ENCODE measurements around the gene ZNF644. TPM values are rescaled to one million over a fixed set of nuclear protein-coding genes. Genes with fewer than 3 reads are reported as not detected.

ZNF644 gene
- polyA plus RNA-seq, 4 donors: 57.9 to 73.8 (median 68.9) TPM

- DNase-seq (ENCODE audit: low read depth in 4 of 4, low spot score in 2 of 4): no peak
Measured at GRCh38 chr1:90990779-90991178, 31.1 kb downstream of the ZNF644 start.

GRCh38 chr1:90989990-90990389 is 31.8 kb downstream of the ZNF644 start:
- DNase-seq (ENCODE audit: low read depth in 4 of 4, low spot score in 2 of 4): no peak

- no peak for DNase-seq (ENCODE audit: low read depth in 4 of 4, low spot score in 2 of 4)
Measured at GRCh38 chr1:90989302-90989701, 32.5 kb downstream of the ZNF644 start.

GRCh38 chr1:90987841-90988240 is 34.0 kb downstream of the ZNF644 start:
- no peak for DNase-seq (ENCODE audit: low read depth in 4 of 4, low spot score in 2 of 4)

GRCh38 chr1:90986953-90987352 is 34.9 kb downstream of the ZNF644 start:
- no peak for DNase-seq (ENCODE audit: low read depth in 4 of 4, low spot score in 2 of 4)

GRCh38 chr1:90977522-90977921 is 44.3 kb downstream of the ZNF644 start:
- no peak for DNase-seq (ENCODE audit: low read depth in 4 of 4, low spot score in 2 of 4)

GRCh38 chr1:90973897-90974798 is 47.7 kb downstream of the ZNF644 start:
- DNase-seq (ENCODE audit: low read depth in 4 of 4, low spot score in 2 of 4): no peak

GRCh38 chr1:90970208-90970607 is 51.6 kb downstream of the ZNF644 start:
- DNase-seq (ENCODE audit: low read depth in 4 of 4, low spot score in 2 of 4): no peak

GRCh38 chr1:90969241-90969640 is 52.6 kb downstream of the ZNF644 start:
- no peak for DNase-seq (ENCODE audit: low read depth in 4 of 4, low spot score in 2 of 4)

- peak in 1 of 4 donors; percentile 10 for DNase-seq (ENCODE audit: low read depth in 4 of 4, low spot score in 2 of 4)
Measured at GRCh38 chr1:90964444-90965035, 57.3 kb downstream of the ZNF644 start.

GRCh38 chr1:90963651-90964050 is 58.2 kb downstream of the ZNF644 start:
- no peak for DNase-seq (ENCODE audit: low read depth in 4 of 4, low spot score in 2 of 4)

- DNase-seq (ENCODE audit: low read depth in 4 of 4, low spot score in 2 of 4): no peak
Measured at GRCh38 chr1:90963236-90963635, 58.6 kb downstream of the ZNF644 start.

GRCh38 chr1:90959352-90960206 is 62.3 kb downstream of the ZNF644 start:
- no peak for DNase-seq (ENCODE audit: low read depth in 4 of 4, low spot score in 2 of 4)

GRCh38 chr1:90957497-90957896 is 64.3 kb downstream of the ZNF644 start:
- DNase-seq (ENCODE audit: low read depth in 4 of 4, low spot score in 2 of 4): no peak

- no peak for DNase-seq (ENCODE audit: low read depth in 4 of 4, low spot score in 2 of 4)
Measured at GRCh38 chr1:90955769-90956168, 66.1 kb downstream of the ZNF644 start.

GRCh38 chr1:90952906-90953305 is 68.9 kb downstream of the ZNF644 start:
- no peak for DNase-seq (ENCODE audit: low read depth in 4 of 4, low spot score in 2 of 4)

- no peak for DNase-seq (ENCODE audit: low read depth in 4 of 4, low spot score in 2 of 4)
Measured at GRCh38 chr1:90951009-90951408, 70.8 kb downstream of the ZNF644 start.

- no peak for DNase-seq (ENCODE audit: low read depth in 4 of 4, low spot score in 2 of 4)
Measured at GRCh38 chr1:90948301-90948700, 73.5 kb downstream of the ZNF644 start.

- no peak for DNase-seq (ENCODE audit: low read depth in 4 of 4, low spot score in 2 of 4)
Measured at GRCh38 chr1:90946630-90947029, 75.2 kb downstream of the ZNF644 start.

GRCh38 chr1:90945287-90945686 is 76.5 kb downstream of the ZNF644 start:
- no peak for DNase-seq (ENCODE audit: low read depth in 4 of 4, low spot score in 2 of 4)

GRCh38 chr1:90943966-90944365 is 77.9 kb downstream of the ZNF644 start:
- DNase-seq (ENCODE audit: low read depth in 4 of 4, low spot score in 2 of 4): no peak

All from left renal cortex interstitium (tissue), 4 donors.